HG02885 (cell line): ENCODE measurements around the gene SPOCK2.

Experiments used
- ATAC-seq: cut with Tn5 transposase; IDR thresholded peaks from one replicate; pipeline ENCODE4 v1.9.1; 2021; ENCODE audit warnings: mild to moderate bottlenecking; ENCODE audit not compliant: unreplicated experiment, poor library complexity

SPOCK2 gene

DNA sequence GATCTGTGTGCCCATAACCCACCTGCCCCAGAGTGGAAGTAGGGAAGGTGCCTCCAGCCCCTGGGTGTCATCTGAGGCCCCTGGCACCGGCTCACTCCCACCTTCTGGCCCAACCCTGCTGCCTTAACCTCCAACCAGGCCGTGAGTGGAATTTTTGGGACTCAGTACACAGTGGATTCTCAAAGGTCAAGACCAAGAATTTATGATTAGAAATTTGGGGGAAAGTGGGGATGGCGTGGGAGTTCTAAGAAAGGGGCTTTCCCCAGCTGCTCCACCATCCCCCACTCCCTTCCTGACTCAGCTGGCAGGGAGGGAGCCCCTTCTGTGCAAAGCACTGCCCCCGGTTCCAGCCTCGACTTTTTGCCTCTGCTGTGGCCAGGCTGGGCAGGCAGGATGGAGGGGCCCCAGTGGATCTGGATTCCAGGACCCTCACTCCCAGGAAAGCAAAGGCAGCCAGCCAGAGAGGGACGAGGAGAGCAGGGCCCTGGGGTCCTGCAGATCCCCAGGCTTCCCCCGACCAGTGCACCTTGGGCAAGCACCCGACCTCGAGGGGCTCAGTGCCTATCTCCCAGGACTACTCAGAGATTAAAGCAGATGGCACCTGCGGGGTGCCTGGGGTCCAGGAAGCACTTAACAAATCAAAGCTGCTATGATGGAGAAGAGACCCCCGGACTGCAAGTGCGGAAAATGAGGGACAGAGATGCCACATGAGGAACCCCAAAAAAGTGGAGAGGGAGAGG is 12.8 kb downstream of the SPOCK2 start:
- ATAC-seq, result no peak

GRCh38 chr10:72074574-72075375 is 13.6 kb downstream of the SPOCK2 start:
- ATAC-seq, result no peak

GRCh38 chr10:72073708-72074573 is 14.4 kb downstream of the SPOCK2 start:
- no peak for ATAC-seq

DNA sequence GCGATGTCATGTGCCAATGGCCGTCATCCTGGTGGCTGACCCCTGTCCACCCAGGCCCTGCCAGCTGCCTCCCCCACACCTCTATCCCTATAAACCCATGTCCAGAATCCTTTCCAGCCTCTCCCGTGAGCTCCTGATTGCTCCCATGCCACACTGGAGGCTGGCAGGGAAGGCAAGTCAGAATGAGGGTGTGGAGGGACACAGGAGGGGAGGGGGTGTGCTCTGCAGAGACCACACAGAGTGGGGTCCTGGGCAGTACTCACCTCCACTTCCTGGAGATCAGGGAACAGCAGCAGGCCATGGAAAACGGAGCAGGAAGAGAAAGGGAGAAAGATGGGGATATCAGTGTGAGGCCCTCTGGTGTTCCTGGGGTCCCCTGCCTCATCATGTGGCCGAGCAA is 15.7 kb downstream of the SPOCK2 start:
- ATAC-seq, result no peak

- no peak for ATAC-seq
Observed at GRCh38 chr10:72072046-72072445, 16.3 kb downstream of the SPOCK2 start.

DNA sequence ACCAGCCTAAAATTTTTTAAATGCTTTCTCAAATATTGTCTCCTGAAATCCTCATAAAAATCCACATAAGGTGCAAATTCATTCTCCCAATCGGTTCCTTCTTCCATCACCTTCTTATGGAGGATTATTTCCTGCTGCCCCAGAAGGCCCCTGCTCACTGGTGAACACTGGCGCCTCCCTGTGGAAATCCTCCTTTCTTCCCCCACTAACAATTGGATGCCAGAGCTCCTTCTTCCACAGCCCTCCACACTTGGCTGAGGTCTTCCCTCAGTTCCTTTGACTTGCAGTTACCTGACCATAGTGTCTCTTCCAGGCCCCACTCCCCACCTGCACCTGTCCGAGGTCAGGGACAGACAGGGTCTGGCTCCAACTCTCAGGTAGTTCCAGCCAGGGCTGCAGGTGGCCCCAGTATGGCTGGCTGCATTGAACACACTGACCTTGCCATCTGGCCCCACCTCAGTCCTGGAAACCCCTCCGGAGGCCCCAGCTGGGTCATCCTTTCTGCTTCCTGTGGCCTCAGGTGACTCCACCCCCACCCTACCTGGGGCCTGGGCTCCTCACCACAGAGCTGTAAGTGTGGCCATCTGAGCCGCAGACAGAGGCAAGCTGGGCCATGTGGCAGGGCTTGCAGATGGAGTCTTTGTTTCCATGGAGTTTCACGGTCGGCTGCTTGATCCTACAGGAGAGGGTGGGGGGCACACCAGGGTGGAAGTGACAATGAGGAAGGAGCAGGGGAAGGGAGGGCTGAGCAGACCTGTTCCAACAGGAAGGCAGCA is 18.4 kb downstream of the SPOCK2 start:
- ATAC-seq, result no peak

- no peak for ATAC-seq
Observed at GRCh38 chr10:72068901-72069446, 19.4 kb downstream of the SPOCK2 start.

GRCh38 chr10:72068126-72068765 is 20.1 kb downstream of the SPOCK2 start:
- ATAC-seq, result no peak

DNA sequence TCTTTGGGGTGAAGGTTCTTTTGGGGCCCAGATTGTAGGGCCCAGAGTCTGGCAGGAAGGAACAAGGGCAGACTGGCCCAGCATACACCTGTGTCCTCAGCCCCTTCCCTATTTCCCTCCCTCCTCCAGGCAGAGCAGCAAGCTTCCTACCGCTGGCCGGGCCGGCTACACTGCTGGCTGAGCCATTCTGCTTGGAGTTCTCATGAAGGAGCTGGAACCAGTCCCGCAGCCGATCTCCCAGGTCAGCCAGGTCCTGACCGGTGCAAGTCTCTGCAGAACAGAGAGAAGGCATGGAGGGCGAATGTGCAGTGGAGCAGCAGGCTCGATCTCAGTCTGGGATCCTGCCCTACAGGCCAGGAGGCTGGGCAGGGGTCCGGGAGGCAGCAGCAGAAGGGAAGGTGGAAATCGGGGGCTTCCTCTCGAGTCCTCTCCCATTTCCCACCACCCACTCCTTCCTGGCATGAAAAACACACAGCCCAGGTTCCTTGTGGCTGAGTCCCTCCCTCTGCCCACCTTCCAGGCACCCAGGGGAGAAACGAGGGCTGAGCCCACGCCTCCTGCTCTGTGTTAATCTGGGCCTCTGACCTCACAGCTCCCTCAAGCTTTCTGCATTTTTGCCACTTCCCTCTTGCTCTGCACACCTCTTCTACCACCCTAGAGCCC is 20.8 kb downstream of the SPOCK2 start:
- ATAC-seq, result no peak

- ATAC-seq, result no peak
Observed at GRCh38 chr10:72066318-72067284, 21.8 kb downstream of the SPOCK2 start.

- ATAC-seq, result no peak
Observed at GRCh38 chr10:72065439-72066025, 22.8 kb downstream of the SPOCK2 start.

DNA sequence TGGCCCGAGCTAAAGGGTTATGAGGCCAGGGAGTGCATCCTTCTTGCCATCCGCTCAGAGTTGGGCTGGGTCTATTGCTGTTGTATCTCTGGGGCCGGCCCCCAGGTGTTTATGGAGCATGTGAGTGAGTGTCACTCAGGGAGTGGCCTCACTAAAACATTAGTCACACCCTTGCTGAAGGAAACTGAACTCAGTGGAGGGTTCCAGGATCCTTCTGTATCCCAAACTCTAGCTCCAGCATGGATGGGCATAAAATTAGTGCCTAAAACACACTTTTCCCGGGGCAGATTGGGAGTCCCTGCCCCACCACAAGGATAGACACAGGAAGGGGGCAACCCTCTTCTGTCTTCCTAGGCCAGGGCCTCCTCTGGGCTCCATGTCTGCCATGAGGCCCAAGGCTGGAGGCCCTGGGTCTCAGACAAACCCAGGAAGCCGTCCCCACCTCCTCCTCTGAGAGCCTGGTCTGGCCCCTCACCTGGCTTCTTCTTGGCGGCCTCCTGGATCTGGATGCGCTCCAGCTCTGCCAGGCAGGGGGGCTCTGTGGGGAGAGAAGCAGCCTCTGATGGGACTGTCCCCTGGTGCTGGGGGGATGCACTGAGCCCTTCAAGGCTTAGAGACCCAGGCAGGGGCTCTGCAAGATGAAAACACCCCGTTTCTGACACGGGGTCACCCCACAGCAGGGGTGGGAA is 24.5 kb downstream of the SPOCK2 start:
- no peak for ATAC-seq

- no peak for ATAC-seq
Observed at GRCh38 chr10:72062832-72063702, 25.3 kb downstream of the SPOCK2 start.

DNA sequence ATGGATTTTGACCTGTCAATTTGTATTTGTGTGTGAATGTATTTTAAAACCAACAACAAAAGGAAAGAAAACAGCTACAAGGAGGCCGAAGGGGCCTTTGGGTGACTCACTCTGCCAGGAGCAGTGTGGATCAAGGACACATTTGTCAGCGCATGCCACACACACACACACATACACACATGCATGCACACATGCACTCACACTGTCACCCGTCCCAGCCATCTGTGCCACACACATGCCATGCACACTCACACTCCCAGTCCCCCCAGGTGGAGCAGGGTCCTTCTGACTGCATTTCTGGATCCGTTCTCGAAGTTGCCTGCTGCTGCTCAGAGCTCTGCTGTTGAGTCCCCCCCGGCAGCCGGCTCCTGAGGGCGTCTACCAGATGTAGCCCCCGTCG is 26.0 kb downstream of the SPOCK2 start:
- ATAC-seq, result no peak

GRCh38 chr10:72061930-72062329 is 26.4 kb downstream of the SPOCK2 start:
- no peak for ATAC-seq

GRCh38 chr10:72061491-72061890 is 26.9 kb downstream of the SPOCK2 start:
- no peak for ATAC-seq
